Colonic mucosa (tissue), 4 donors: ENCODE results near the gene RIPK3. TPM values are rescaled to one million over a fixed set of nuclear protein-coding genes. Genes with fewer than 3 reads are reported as not detected.

Experiments
- DNase-seq: peaks from one replicate; pipeline ENCODE4 v3.0.0-alpha.2; 2020
- H3K27ac ChIP-seq: fragments of 200-600 bp; one replicate; pipeline ENCODE4 v1.8.0; 2021
- H3K27me3 ChIP-seq: fragments of 200-600 bp; one replicate; pipeline ENCODE4 v1.8.0; 2021
- H3K36me3 ChIP-seq: fragments of 200-600 bp; one replicate; pipeline ENCODE4 v1.8.0; 2021
- H3K4me1 ChIP-seq: fragments of 200-600 bp; one replicate; pipeline ENCODE4 v1.8.0; 2021; ENCODE audit warnings: mild to moderate bottlenecking
- H3K4me3 ChIP-seq: fragments of 200-600 bp; one replicate; pipeline ENCODE4 v1.8.0; 2021
- H3K9ac ChIP-seq, 2 donors: one replicate each; pipeline ENCODE4 v1.7.0; 2013; ENCODE audit warnings: control low read depth in 2 of 2, low read depth in 2 of 2, low read length in 2 of 2
- H3K9me3 ChIP-seq: fragments of 200-600 bp; one replicate; pipeline ENCODE4 v1.8.0; 2021
- intact Hi-C: fragments of 100-400 bp; cut with DNase I; formaldehyde crosslinking; loops from one replicate; pipeline ENCODE4 v1.14.1; 2022
- total RNA-seq, 2 donors: library from RNA; stranded (reverse); fragmentation: NEBNext Ultra II Directional in 1 of 2; extraction: Animal tissue kit (Norgen Biotek cat#: 25700) in 1 of 2; gene quantifications; one replicate each; pipeline ENCODE4 v1.2.1, GENCODE V29; 2021
- TF ChIP-seq, protein P1 (sequence below): fragments of 200-600 bp; IDR thresholded peaks from one replicate; pipeline ENCODE4 v1.8.0; 2022; ENCODE audit warnings: antibody characterized with exemption, mild to moderate bottlenecking
- donor health status: healthy.
- donor health status: DM: no; HTN: no; CAD: no.
- donor health status: DM: no; HTN: no; CAD: no.

Gene RIPK3
- total RNA-seq, 2 donors from 2014 or later = 30.1 to 38.2 TPM

DNA sequence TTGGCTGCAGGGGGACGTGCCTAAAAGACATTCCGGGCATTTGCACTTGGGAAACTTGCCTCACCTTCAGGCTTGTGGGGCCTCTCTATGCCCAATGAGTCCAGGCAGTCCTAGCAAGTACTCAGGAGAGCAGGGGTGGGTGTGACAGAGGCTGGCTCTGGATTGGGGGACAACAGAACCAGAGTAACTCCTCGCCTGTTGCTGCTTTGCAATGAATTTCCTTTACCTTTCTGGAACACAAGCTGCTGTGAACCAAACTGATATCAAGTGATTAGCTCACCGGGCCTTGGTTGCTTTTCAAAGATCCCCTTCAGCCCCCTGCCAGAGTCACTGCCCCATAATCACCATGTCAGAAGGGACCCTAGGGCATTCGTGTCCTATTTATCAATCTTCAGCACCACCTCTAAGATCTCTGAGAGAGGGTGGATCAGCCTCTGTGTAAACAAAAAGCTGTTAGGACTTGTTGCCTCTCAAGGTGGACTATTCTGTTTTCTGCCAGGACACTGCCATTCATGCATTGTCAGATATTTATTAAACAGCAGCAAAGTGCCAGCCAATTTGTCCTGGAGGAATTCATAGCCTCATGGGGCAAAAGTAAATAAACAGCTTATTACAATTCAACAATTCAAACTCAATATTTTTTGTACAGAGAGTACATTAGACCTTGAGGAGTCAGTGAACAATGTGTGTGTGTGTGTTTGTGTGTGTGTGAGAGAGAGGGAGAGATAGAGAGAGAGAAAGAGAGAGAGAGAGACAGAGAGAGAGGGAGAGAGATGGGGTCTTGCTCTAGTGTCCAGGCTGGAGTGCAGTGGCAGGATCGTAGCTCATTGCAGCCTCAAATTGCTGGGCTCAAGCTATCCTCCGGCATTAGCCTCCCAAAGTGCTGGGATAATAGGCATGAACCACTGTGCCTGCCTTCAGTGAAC is 39.5 kb upstream of the RIPK3 start:
- H3K27ac ChIP-seq = no peak overlapping the region
- H3K27me3 ChIP-seq = no peaks in the 10 kb centered on the region
- H3K4me1 ChIP-seq = no peaks in the 10 kb centered on the region
- H3K9me3 ChIP-seq = no peaks in the 10 kb centered on the region
- H3K36me3 ChIP-seq = no peaks in the 10 kb centered on the region
- H3K4me3 ChIP-seq = no peak overlapping the region
- intact Hi-C loops = no loop called here
- TF ChIP-seq, protein P1, sequence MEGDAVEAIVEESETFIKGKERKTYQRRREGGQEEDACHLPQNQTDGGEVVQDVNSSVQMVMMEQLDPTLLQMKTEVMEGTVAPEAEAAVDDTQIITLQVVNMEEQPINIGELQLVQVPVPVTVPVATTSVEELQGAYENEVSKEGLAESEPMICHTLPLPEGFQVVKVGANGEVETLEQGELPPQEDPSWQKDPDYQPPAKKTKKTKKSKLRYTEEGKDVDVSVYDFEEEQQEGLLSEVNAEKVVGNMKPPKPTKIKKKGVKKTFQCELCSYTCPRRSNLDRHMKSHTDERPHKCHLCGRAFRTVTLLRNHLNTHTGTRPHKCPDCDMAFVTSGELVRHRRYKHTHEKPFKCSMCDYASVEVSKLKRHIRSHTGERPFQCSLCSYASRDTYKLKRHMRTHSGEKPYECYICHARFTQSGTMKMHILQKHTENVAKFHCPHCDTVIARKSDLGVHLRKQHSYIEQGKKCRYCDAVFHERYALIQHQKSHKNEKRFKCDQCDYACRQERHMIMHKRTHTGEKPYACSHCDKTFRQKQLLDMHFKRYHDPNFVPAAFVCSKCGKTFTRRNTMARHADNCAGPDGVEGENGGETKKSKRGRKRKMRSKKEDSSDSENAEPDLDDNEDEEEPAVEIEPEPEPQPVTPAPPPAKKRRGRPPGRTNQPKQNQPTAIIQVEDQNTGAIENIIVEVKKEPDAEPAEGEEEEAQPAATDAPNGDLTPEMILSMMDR = no peak
- no peak for DNase-seq
- no peak overlapping the region for H3K9ac ChIP-seq

DNA sequence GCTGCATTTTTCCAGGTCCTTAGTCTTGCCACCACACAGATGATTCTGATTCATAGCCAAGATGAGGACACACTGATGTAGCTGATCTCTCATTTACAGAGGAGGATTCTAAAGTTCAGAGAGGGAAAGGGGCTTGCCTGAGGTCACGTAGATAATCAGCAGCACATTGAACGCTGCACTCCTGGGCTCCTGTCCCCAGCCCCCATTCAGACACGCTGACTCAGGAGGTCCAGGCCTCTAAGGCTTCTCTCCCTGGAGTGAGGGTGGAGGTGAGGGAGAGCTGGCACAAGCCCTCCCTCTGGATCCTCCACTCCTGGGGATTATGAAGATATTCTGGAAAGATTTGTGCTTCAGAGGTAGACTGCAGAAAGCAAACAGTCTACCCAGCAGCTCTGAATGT is 38.5 kb upstream of the RIPK3 start:
- intact Hi-C loops = no loop called here

DNA sequence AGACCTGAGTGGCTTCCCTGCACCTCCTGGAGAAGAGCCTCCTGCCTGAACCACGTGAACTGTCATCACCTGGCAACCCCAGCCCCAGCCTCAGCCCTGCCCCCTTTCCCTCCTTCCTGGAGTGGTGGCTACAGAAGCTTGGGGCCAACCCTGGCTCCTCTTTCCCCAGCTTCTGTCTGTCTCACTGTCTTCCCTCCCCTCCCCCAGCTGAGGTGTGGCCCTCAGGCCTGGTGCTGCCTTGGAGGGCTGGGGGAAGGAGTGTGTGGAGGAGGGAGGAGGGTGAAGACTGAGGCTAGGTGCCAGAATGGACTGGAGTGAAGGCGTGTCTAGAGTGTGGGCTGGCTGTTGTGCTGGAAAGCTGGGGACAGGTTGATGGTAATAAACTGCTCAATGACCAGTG is 37.9 kb upstream of the RIPK3 start:
- Histone ChIP-seq H3K9ac (no peak overlapping the region), H3K4me1 (no peaks in the 10 kb centered on the region), H3K9me3 (no peaks in the 10 kb centered on the region), H3K4me3 (no peak overlapping the region), H3K27ac (no peak overlapping the region), H3K27me3 (no peaks in the 10 kb centered on the region), H3K36me3 (no peaks in the 10 kb centered on the region)
- no peak for DNase-seq
- intact Hi-C loops = no loop called here
- TF ChIP-seq, protein P1 = no peak

More for the DNA sequence above, 38.5 kb upstream of the RIPK3 start:
- Histone ChIP-seq H3K36me3 (no peaks in the 10 kb centered on the region), H3K27me3 (no peaks in the 10 kb centered on the region), H3K4me3 (no peak overlapping the region), H3K4me1 (no peaks in the 10 kb centered on the region), H3K9me3 (no peaks in the 10 kb centered on the region), H3K27ac (no peak overlapping the region), H3K9ac (no peak overlapping the region)
- DNase-seq = no peak
- TF ChIP-seq, protein P1 = no peak

DNA sequence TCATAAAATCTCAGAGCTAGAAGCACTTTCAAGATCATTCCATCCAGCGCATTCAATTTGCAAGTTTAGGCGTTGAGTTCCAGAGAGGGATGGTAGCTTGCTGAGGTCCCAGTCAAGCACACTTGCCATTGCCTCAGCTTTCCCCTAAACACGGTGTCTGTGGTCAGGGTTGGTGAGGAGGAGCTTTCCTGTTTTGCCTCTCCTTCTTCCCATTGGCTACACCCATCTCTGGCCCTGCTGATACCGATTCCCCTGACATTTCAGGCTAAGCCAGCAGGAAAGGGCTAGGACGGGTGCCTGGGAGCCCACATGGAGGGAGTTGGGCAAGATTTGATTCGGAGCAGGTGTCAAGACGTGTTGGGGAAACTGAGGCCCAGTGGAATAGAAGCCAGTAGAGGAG is 37.3 kb upstream of the RIPK3 start:
- intact Hi-C loops = no loop called here
- TF ChIP-seq, protein P1 = no peak
- no peak for DNase-seq
- Histone ChIP-seq H3K4me1 (no peaks in the 10 kb centered on the region), H3K36me3 (no peaks in the 10 kb centered on the region), H3K27me3 (no peaks in the 10 kb centered on the region), H3K4me3 (no peak overlapping the region), H3K9me3 (no peaks in the 10 kb centered on the region), H3K27ac (no peak overlapping the region), H3K9ac (no peak overlapping the region)

DNA sequence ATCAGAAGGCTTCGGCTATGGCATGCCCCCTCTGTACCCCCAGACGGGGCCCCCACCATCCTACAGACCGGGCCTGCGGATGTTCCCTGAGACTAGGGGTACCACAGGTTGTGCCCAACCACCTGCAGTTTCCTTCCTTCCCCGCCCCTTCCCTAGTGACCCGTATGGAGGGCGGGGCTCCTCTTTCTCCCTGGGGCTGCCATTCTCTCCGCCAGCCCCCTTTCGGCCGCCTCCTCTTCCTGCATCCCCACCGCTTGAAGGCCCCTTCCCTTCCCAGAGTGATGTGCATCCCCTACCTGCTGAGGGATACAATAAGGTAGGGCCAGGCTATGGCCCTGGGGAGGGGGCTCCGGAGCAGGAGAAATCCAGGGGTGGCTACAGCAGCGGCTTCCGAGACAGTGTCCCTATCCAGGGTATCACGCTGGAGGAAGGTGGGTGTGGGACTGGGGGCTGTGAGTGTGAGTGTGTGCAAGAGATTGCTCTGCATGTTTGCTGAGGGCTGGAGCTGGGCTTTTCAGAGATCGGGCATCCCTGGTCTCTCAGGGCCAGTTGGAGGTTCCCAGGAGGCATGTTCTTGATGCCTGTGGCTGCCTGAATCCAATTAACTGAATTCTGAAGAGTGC is 36.8 kb upstream of the RIPK3 start:
- no peaks in the 10 kb centered on the region for H3K36me3 ChIP-seq
- no peaks in the 10 kb centered on the region for H3K4me1 ChIP-seq
- DNase-seq = no peak
- no peaks in the 10 kb centered on the region for H3K27me3 ChIP-seq
- no peaks in the 10 kb centered on the region for H3K9me3 ChIP-seq
- H3K9ac ChIP-seq = no peak overlapping the region
- TF ChIP-seq, protein P1 = no peak
- intact Hi-C loops = no loop called here
- no peak overlapping the region for H3K4me3 ChIP-seq
- H3K27ac ChIP-seq = no peak overlapping the region
